Effector memory CD4-positive, alpha-beta T cell (primary cell): ENCODE data around the gene PKNOX2.

ENCODE experiments used
- DNase-seq, 3 donors: peaks; one replicate each; pipeline ENCODE4 v3.0.0-alpha.2; 2020
- H3K27ac ChIP-seq: 2 replicates; pipeline ENCODE4 v1.7.0; 2013; ENCODE audit warnings: mild to moderate bottlenecking, low read length, moderate library complexity; ENCODE audit not compliant: insufficient read depth, poor library complexity, severe bottlenecking
- H3K27me3 ChIP-seq: replicated peaks from 2 replicates; pipeline ENCODE4 v1.7.0; 2013; ENCODE audit warnings: mild to moderate bottlenecking, low read length; ENCODE audit not compliant: insufficient read depth, control insufficient read depth, poor library complexity, severe bottlenecking
- H3K36me3 ChIP-seq: 2 replicates; pipeline ENCODE4 v1.7.0; 2013; ENCODE audit warnings: mild to moderate bottlenecking, low read length, moderate library complexity; ENCODE audit not compliant: control insufficient read depth, insufficient read depth
- H3K4me1 ChIP-seq: 2 replicates; pipeline ENCODE4 v1.7.0; 2013; ENCODE audit warnings: low read length, mild to moderate bottlenecking; ENCODE audit not compliant: control insufficient read depth, insufficient read depth, poor library complexity, severe bottlenecking
- H3K4me3 ChIP-seq: 2 replicates; pipeline ENCODE4 v1.7.0; 2013; ENCODE audit warnings: low read length, low read depth, mild to moderate bottlenecking; ENCODE audit not compliant: insufficient read depth, poor library complexity, severe bottlenecking
- H3K9me3 ChIP-seq: 2 replicates; pipeline ENCODE4 v1.7.0; 2013; ENCODE audit warnings: mild to moderate bottlenecking, low read length, moderate library complexity; ENCODE audit not compliant: control insufficient read depth

Gene PKNOX2

DNA sequence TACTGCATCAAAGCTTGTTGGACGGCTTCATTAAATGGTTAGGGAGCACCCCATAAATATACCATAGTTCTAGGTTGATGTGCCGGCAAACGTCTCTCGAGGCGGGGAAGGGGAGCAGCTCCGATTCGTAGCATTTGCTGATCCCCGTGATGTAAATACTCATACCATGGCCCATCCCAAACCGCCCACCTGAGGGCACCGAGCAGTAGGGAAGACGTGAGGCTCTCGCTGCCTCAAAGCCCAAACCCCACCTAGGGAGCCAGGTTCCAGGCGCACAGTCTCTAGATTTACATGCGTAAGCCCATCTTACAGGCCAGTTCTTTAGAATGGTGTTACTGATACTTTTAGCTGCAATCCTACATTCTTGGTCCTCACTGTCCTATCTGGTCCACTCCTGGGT, 207.5 kb downstream of the PKNOX2 start:
- no peaks in the 10 kb centered on the region for H3K4me1 ChIP-seq
- H3K36me3 ChIP-seq: no peaks in the 10 kb centered on the region
- H3K9me3 ChIP-seq: no peaks in the 10 kb centered on the region
- H3K4me3 ChIP-seq: no peak overlapping the region
- no peaks in the 10 kb centered on the region for H3K27me3 ChIP-seq
- H3K27ac ChIP-seq: no peak overlapping the region
- no peak for DNase-seq

DNA sequence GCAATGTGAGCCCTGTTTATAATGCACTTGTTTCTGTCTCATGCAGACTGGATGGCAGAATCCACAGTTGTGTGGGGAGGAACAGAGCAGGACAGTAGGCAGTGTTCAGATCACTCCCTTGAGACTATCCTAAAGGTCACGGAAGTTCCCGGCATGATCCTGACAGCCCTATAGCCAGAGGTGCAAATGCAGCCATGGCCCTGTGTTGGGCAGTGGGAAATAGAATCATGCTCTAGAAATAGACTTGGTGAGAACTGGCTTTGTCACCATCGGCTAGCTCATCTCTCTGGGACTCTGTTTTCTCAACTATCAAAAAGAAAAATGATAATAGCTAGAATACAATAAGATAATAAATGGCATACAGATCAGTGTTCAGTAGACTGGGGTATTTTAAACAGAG, 208.4 kb downstream of the PKNOX2 start:
- DNase-seq: no peak
- no peaks in the 10 kb centered on the region for H3K27me3 ChIP-seq

DNA sequence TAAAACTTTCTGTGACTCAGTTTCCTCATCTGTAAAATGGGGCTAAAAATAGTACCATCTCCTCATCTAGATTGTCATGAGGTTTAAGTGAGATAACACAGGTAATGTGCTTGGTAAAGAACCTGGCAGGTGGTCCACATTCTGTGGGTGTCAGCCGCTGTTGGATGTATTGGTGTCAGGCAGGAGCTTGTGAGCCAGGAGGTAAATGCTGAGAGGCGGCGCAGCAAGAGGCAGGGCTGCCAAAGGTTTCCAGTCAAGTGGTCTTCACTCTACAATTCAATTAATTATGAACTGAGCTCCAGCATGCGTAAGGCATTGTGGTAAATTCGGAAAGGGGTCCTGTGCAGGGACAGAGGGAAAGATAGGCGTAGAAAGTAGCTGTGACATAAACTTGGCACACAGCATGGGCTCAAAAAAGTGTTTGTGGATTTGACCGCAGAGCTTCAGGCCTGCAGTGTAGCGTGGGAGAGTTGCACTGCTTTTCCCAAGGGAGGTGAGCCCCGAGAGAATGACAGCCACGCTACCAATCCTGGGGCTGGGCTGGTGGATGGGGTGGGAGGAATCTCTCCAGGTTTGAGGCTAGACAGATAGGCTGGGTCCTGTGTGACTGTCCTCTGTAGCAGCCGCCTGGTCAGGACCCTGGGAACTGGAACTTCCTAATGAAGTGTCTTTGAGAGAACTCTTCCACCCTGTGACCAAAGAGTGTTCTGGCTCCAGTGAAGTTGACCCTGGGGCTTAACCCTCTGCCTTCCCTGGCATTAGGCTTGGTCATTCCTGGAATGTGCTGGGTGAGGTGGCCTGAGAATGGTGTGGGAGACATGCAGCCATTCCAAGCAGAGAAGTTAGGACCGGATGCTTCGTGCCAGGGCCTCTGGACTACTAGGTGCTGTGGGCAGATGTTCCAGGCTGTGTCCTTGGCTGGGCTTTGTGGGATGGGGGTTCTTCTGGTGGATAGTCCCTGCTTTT, 209.2 kb downstream of the PKNOX2 start:
- H3K27me3 ChIP-seq: no peaks in the 10 kb centered on the region
- H3K4me1 ChIP-seq: no peaks in the 10 kb centered on the region
- H3K9me3 ChIP-seq: no peaks in the 10 kb centered on the region
- no peak overlapping the region for H3K4me3 ChIP-seq
- no peak overlapping the region for H3K27ac ChIP-seq
- no peaks in the 10 kb centered on the region for H3K36me3 ChIP-seq
- no peak for DNase-seq

More for the DNA sequence above, 208.4 kb downstream of the PKNOX2 start:
- H3K4me1 ChIP-seq: no peaks in the 10 kb centered on the region
- no peaks in the 10 kb centered on the region for H3K9me3 ChIP-seq
- no peak overlapping the region for H3K4me3 ChIP-seq
- H3K36me3 ChIP-seq: no peaks in the 10 kb centered on the region
- H3K27ac ChIP-seq: no peak overlapping the region

DNA sequence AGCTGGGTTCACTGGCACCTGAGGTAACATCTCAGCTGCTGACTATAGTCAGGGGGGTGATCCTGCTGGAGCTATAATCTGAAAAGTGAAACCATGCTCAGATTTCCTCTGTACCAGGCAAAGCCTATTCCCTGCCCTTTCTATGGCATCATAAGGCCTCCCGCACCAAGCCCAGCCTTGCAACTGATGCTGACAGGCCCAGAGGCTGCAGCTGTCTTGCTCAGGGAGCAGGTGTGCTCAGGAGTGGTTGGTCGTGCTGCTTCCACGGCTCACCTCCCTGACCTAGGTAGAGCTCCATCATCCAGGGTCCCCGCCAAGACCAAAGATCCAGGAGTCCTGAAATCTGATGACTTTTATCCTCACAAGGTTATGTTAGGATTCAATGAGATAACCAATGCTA, 209.8 kb downstream of the PKNOX2 start:
- Histone ChIP-seq H3K27ac (no peak overlapping the region), H3K4me1 (no peaks in the 10 kb centered on the region), H3K27me3 (no peaks in the 10 kb centered on the region), H3K9me3 (no peaks in the 10 kb centered on the region), H3K4me3 (no peak overlapping the region), H3K36me3 (no peaks in the 10 kb centered on the region)
- DNase-seq: no peak

DNA sequence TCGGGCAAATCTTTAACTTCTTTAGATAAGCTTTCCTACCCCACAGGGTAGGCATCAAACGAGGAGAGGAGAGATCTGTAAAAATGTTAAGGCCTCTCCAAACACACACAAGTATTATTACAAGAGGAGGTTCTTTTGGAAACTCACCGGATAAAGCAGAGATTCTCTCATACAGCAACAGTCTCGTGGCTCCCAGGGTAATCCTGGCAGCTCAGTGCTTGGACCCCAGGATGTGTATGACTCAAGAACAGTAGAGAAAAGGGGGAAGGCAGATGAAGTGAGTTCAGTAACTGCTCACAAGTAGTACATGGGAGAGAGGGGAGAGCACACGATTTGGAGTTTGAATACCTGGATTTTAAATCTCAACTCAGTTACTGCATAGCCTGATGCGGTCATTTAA, 210.6 kb downstream of the PKNOX2 start:
- Histone ChIP-seq H3K36me3 (no peaks in the 10 kb centered on the region), H3K27me3 (no peaks in the 10 kb centered on the region), H3K27ac (no peak overlapping the region), H3K4me1 (no peaks in the 10 kb centered on the region), H3K4me3 (no peak overlapping the region), H3K9me3 (no peaks in the 10 kb centered on the region)
- no peak for DNase-seq

DNA sequence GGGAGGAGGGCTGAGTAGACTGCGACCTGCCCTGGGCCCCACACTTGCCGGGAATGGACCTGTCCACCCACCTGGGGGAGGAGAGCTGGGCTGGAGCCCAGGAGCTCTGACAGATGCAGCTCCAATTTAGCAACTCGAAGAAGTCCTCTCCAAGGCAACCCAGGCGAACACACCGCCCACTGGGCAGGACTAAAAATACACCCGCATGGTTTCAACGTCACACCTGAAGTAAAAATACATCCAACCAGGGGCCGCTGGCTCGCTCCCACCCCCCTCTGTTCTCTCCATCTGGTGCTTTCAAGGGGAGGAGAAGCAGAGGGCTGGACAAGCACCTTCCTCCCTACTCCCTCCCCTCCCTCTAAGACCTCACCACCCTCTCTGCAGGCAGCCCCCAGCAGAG, 211.6 kb downstream of the PKNOX2 start:
- no peak for DNase-seq
- Histone ChIP-seq H3K27ac (no peak overlapping the region), H3K9me3 (no peaks in the 10 kb centered on the region), H3K36me3 (no peaks in the 10 kb centered on the region), H3K4me3 (no peak overlapping the region), H3K27me3 (no peaks in the 10 kb centered on the region), H3K4me1 (no peaks in the 10 kb centered on the region)

DNA sequence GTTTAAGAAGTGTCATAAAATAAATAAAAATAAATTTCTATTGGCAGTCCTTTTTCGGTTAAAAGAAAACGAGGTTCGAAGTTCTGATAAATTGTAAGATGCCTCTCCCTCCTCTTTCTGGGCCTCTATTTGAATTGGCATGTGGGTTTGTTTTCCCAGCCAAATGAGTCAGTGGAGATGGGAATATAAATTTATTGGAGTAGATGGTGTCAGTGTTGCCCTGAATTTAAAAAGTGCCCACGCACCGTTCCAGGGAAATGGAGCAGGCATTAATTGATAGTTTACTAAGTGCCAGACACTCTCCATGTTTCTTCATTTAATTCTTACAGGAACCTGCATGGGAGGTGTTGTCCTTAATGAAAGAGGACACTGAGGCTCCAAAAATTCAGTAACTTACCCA, 212.3 kb downstream of the PKNOX2 start:
- no peak overlapping the region for H3K4me3 ChIP-seq

DNA sequence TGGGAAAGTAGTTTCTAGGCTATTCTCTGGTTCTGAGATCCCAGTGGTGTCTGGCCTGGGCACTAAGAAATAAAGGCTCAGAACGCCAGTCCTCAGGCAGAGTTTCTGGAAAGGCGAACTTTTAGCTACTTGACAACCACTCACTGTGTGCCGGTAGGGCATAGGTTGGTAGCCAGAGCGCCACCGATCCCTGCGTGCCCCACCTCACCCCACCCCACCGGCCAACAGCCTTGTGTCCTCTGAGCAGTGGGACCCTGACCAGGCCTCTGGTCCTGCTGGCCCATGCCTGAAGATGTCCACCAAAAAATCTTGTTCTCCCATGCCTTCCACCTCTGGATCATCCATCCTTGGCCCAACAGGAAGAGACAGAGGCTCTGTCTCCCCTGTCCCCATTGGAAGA, 213.5 kb downstream of the PKNOX2 start:
- Histone ChIP-seq H3K27ac (no peak overlapping the region), H3K4me3 (no peak overlapping the region), H3K27me3 (no peaks in the 10 kb centered on the region), H3K36me3 (no peaks in the 10 kb centered on the region), H3K9me3 (no peaks in the 10 kb centered on the region), H3K4me1 (no peaks in the 10 kb centered on the region)
- DNase-seq: no peak

More for the DNA sequence above, 212.3 kb downstream of the PKNOX2 start:
- H3K9me3 ChIP-seq: no peaks in the 10 kb centered on the region
- H3K27me3 ChIP-seq: no peaks in the 10 kb centered on the region
- DNase-seq: no peak
- H3K36me3 ChIP-seq: no peaks in the 10 kb centered on the region
- H3K27ac ChIP-seq: no peak overlapping the region
- H3K4me1 ChIP-seq: no peaks in the 10 kb centered on the region

DNA sequence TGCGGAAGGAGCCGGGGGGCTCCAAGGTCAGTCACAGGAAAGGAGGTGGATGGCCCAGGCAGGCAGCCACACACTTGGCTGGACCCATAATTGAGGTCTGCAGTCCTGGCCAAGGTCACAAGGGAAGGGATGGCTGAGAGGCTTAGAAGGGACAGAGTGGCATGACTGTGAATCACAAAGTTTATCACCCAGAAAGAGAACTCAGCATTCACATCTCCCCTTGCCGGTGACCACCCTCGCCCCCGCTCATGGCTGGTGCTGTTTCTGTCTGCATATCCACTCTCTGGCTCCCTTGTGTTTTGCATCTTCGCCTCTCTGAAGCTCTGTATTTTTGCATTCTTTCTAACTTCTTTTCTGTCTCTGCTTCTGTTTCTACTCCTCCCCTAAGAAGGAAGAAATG, 214.0 kb downstream of the PKNOX2 start:
- Histone ChIP-seq H3K4me3 (no peak overlapping the region), H3K27me3 (no peaks in the 10 kb centered on the region), H3K9me3 (no peaks in the 10 kb centered on the region), H3K4me1 (no peaks in the 10 kb centered on the region), H3K36me3 (no peaks in the 10 kb centered on the region), H3K27ac (no peak overlapping the region)
- no peak for DNase-seq

DNA sequence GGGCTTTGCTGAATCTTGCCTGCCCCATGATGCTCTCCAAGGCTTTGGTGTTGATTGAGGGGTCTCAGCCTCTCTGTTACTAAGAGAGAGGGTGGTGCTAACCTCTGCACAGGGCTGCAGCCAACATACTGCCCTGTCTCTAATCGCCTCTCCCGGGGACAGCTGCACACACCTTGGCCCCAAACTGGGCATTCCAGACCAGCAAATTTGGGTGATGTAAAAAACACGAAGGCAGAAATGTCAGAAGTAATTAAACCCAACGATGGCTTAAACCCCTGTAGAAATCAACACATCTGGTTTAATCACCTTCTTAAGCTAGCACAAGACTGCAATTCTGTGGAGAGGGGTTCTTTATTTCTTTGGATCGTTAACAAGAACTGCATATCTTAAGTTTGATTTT, 215.0 kb downstream of the PKNOX2 start:
- Histone ChIP-seq H3K4me3 (no peak overlapping the region), H3K27me3 (no peaks in the 10 kb centered on the region), H3K36me3 (no peaks in the 10 kb centered on the region), H3K9me3 (no peaks in the 10 kb centered on the region), H3K27ac (no peak overlapping the region), H3K4me1 (no peaks in the 10 kb centered on the region)
- DNase-seq: no peak
